Measurements from ENCODE around the gene AQP7. TPM values are rescaled to one million over a fixed set of nuclear protein-coding genes. Genes with fewer than 3 reads are reported as not detected.
"Not testable (repeated sequence)": the region's sequence is repeated elsewhere in the genome, so short reads cannot be mapped to it uniquely, and the experiment has no call there.

AQP7 gene
- polyA plus RNA-seq, 2 donors = 0.54 to 2.6 TPM

DNA sequence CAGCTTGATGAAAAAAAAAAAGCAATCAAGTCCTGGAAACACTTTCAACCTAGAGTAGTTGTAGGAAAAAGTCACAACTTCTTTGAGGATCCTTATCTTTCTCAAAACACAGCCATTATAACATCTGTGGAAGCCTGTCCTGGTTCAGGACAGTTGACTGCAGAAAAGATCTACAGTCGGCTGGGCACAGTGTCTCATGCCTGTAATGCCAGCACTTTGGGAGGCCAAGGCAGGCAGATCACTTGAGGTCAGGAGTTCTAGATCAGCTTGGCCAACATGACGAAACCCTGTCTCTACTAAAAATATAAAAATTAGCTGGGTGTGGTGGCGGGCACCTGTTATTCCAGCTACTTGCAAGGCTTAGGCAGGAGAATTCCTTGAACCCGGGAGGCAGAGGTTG lies 37.6 kb downstream of the AQP7 start:
- H3K27me3 ChIP-seq (ENCODE audit: control insufficient read depth in 1 of 2, insufficient read depth in 2 of 2, low read length in 2 of 2); H3K4me3 ChIP-seq (ENCODE audit: low read depth in 1 of 2, low read length in 2 of 2); H3K4me1 ChIP-seq (ENCODE audit: control insufficient read depth in 2 of 2, insufficient read depth in 2 of 2, low read length in 1 of 2); H3K27ac ChIP-seq (ENCODE audit: low read depth in 2 of 2, low read length in 1 of 2); H3K9me3 ChIP-seq (ENCODE audit: control insufficient read depth in 2 of 2, insufficient read depth in 1 of 2, low read depth in 1 of 2, low read length in 1 of 2): not testable (repeated sequence)
- WGBS, 2 donors = 96 to 97% methylated on average over 4 of the region's 4 CpGs
- H3K36me3 ChIP-seq (ENCODE audit: control insufficient read depth in 2 of 2, insufficient read depth in 2 of 2, low read length in 1 of 2) = peaks cover 7 to 26% of the 10 kb centered on the region in 2 donors

DNA sequence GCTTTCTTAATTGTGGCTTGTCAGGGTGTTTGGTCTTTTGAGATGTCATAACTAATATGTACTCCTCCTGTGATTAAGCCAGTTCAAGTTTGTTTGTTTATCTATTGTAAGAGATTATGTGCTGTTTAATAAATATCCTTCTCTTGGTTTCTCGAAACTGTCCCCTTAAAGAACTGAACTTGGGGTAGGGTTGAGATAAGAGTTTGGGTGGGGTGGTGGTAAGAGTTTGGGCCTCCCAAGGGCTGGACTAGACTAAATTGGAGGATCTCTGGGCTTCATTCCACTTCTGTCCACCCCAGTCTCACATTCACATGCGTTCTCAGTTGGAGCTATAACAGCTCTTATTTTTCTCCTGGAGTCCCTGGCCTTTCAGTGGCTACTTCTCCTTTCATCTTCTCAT lies 38.2 kb downstream of the AQP7 start:
- WGBS, 2 donors = 94 to 95% methylated on average over 2 of the region's 2 CpGs
- Histone ChIP-seq H3K36me3 (ENCODE audit: control insufficient read depth in 2 of 2, insufficient read depth in 2 of 2, low read length in 1 of 2) (peaks cover 6 to 26% of the 10 kb centered on the region in 2 donors), H3K4me3 (ENCODE audit: low read depth in 1 of 2, low read length in 2 of 2) (no peak overlapping the region), H3K4me1 (ENCODE audit: control insufficient read depth in 2 of 2, insufficient read depth in 2 of 2, low read length in 1 of 2) (no peaks in the 10 kb centered on the region), H3K9me3 (ENCODE audit: control insufficient read depth in 2 of 2, insufficient read depth in 1 of 2, low read depth in 1 of 2, low read length in 1 of 2) (no peaks in the 10 kb centered on the region), H3K27me3 (ENCODE audit: control insufficient read depth in 1 of 2, insufficient read depth in 2 of 2, low read length in 2 of 2) (no peaks in the 10 kb centered on the region), H3K27ac (ENCODE audit: low read depth in 2 of 2, low read length in 1 of 2) (no peak overlapping the region)

GRCh38 chr9:33358641-33359040 lies 43.7 kb downstream of the AQP7 start:
- not testable (repeated sequence) for H3K27ac ChIP-seq (ENCODE audit: low read depth in 2 of 2, low read length in 1 of 2); H3K9me3 ChIP-seq (ENCODE audit: control insufficient read depth in 2 of 2, insufficient read depth in 1 of 2, low read depth in 1 of 2, low read length in 1 of 2); H3K4me3 ChIP-seq (ENCODE audit: low read depth in 1 of 2, low read length in 2 of 2); H3K4me1 ChIP-seq (ENCODE audit: control insufficient read depth in 2 of 2, insufficient read depth in 2 of 2, low read length in 1 of 2); H3K27me3 ChIP-seq (ENCODE audit: control insufficient read depth in 1 of 2, insufficient read depth in 2 of 2, low read length in 2 of 2); H3K36me3 ChIP-seq (ENCODE audit: control insufficient read depth in 2 of 2, insufficient read depth in 2 of 2, low read length in 1 of 2)
- 96 to 98% methylated on average over 3 of the region's 3 CpGs for whole genome bisulfite sequencing, 2 donors

GRCh38 chr9:33355933-33356332 lies 46.4 kb downstream of the AQP7 start:
- WGBS, 2 donors = 95 to 100% methylated on average over 1 of the region's 1 CpG
- H3K27ac ChIP-seq (ENCODE audit: low read depth in 2 of 2, low read length in 1 of 2) = no peak overlapping the region
- H3K27me3 ChIP-seq (ENCODE audit: control insufficient read depth in 1 of 2, insufficient read depth in 2 of 2, low read length in 2 of 2) = no peaks in the 10 kb centered on the region
- peaks cover 2 to 4% of the 10 kb centered on the region in 2 donors for H3K36me3 ChIP-seq (ENCODE audit: control insufficient read depth in 2 of 2, insufficient read depth in 2 of 2, low read length in 1 of 2)
- H3K4me3 ChIP-seq (ENCODE audit: low read depth in 1 of 2, low read length in 2 of 2) = no peak overlapping the region
- no peaks in the 10 kb centered on the region for H3K4me1 ChIP-seq (ENCODE audit: control insufficient read depth in 2 of 2, insufficient read depth in 2 of 2, low read length in 1 of 2)
- no peaks in the 10 kb centered on the region for H3K9me3 ChIP-seq (ENCODE audit: control insufficient read depth in 2 of 2, insufficient read depth in 1 of 2, low read depth in 1 of 2, low read length in 1 of 2)

DNA sequence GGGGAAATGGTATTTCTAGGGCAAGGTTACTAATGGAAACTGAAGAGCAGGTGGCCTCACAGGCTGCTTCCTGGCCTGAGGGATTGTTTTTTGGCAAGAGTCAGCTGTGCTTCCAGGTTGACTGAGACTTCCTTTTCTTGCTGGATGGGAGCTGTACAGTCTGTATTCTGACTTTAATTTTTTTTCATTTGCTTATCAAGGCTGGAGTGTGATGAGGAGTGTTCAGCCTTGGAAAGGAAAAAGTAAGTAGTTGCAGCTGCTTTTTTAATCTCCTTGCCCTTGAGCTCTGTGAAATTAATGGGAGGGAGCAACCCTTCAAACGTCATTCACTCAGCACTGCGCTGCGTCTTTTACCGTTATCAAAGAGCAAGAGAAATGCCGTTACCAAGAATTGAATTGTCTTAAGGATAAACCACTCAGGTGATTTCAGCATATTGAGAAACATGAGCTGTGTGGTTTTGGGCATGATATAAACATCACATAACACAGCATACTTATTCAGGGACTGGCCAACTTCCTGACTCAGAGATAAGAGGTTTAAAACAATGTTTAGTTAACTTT lies 47.6 kb downstream of the AQP7 start:
- WGBS, 2 donors = 71 to 75% methylated on average over 5 of the region's 5 CpGs
- no peaks in the 10 kb centered on the region for H3K9me3 ChIP-seq (ENCODE audit: control insufficient read depth in 2 of 2, insufficient read depth in 1 of 2, low read depth in 1 of 2, low read length in 1 of 2)
- H3K36me3 ChIP-seq (ENCODE audit: control insufficient read depth in 2 of 2, insufficient read depth in 2 of 2, low read length in 1 of 2) = peaks cover 2 to 4% of the 10 kb centered on the region in 2 donors
- H3K4me3 ChIP-seq (ENCODE audit: low read depth in 1 of 2, low read length in 2 of 2) = no peak overlapping the region
- H3K4me1 ChIP-seq (ENCODE audit: control insufficient read depth in 2 of 2, insufficient read depth in 2 of 2, low read length in 1 of 2) = no peaks in the 10 kb centered on the region
- no peaks in the 10 kb centered on the region for H3K27me3 ChIP-seq (ENCODE audit: control insufficient read depth in 1 of 2, insufficient read depth in 2 of 2, low read length in 2 of 2)
- no peak overlapping the region for H3K27ac ChIP-seq (ENCODE audit: low read depth in 2 of 2, low read length in 1 of 2)

- H3K27me3 ChIP-seq (ENCODE audit: control insufficient read depth in 1 of 2, insufficient read depth in 2 of 2, low read length in 2 of 2) = no peaks in the 10 kb centered on the region
- H3K4me3 ChIP-seq (ENCODE audit: low read depth in 1 of 2, low read length in 2 of 2) = no peak overlapping the region
- H3K27ac ChIP-seq (ENCODE audit: low read depth in 2 of 2, low read length in 1 of 2) = no peak overlapping the region
- 85 to 89% methylated on average over 4 of the region's 4 CpGs for WGBS, 2 donors
- H3K36me3 ChIP-seq (ENCODE audit: control insufficient read depth in 2 of 2, insufficient read depth in 2 of 2, low read length in 1 of 2) = peaks cover 7 to 12% of the 10 kb centered on the region in 2 donors
- H3K4me1 ChIP-seq (ENCODE audit: control insufficient read depth in 2 of 2, insufficient read depth in 2 of 2, low read length in 1 of 2) = no peaks in the 10 kb centered on the region
- no peaks in the 10 kb centered on the region for H3K9me3 ChIP-seq (ENCODE audit: control insufficient read depth in 2 of 2, insufficient read depth in 1 of 2, low read depth in 1 of 2, low read length in 1 of 2)
Observed at GRCh38 chr9:33351547-33351946, 50.8 kb downstream of the AQP7 start.

GRCh38 chr9:33350310-33350709 lies 52.1 kb downstream of the AQP7 start:
- Histone ChIP-seq H3K9me3 (ENCODE audit: control insufficient read depth in 2 of 2, insufficient read depth in 1 of 2, low read depth in 1 of 2, low read length in 1 of 2) (no peaks in the 10 kb centered on the region), H3K27me3 (ENCODE audit: control insufficient read depth in 1 of 2, insufficient read depth in 2 of 2, low read length in 2 of 2) (no peaks in the 10 kb centered on the region), H3K27ac (ENCODE audit: low read depth in 2 of 2, low read length in 1 of 2) (peak overlapping the region; percentile 18 to 45), H3K4me1 (ENCODE audit: control insufficient read depth in 2 of 2, insufficient read depth in 2 of 2, low read length in 1 of 2) (no peaks in the 10 kb centered on the region), H3K4me3 (ENCODE audit: low read depth in 1 of 2, low read length in 2 of 2) (no peak overlapping the region), H3K36me3 (ENCODE audit: control insufficient read depth in 2 of 2, insufficient read depth in 2 of 2, low read length in 1 of 2) (peaks cover 7 to 18% of the 10 kb centered on the region in 2 donors)
- WGBS, 2 donors = 21 to 62% methylated on average over 2 of the region's 2 CpGs

DNA sequence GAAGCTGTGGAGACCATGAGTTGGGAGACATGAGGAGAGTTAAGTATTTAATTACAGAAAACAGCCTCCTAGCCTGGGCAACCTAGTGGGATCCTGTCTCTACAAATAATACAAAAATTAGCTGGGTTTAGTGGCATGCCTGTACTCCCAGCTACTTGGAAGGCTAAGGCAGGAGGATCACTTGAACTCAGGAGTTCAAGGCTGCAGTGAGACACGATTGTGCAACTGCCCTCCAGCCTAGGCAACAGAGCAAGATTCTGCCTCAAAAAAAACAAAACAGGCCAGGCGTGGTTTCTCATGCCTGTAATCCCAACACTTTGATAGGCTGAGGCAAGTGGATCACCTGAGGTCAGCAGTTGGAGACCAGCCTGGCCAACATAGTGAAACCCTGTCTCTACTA lies 52.6 kb downstream of the AQP7 start:
- WGBS, 2 donors = 58 to 83% methylated on average over 2 of the region's 2 CpGs
- Histone ChIP-seq H3K36me3 (ENCODE audit: control insufficient read depth in 2 of 2, insufficient read depth in 2 of 2, low read length in 1 of 2) (peaks cover 7 to 18% of the 10 kb centered on the region in 2 donors), H3K27ac (ENCODE audit: low read depth in 2 of 2, low read length in 1 of 2) (peak overlapping the region; percentile 6 to 15), H3K4me3 (ENCODE audit: low read depth in 1 of 2, low read length in 2 of 2) (no peak overlapping the region), H3K4me1 (ENCODE audit: control insufficient read depth in 2 of 2, insufficient read depth in 2 of 2, low read length in 1 of 2) (no peaks in the 10 kb centered on the region), H3K9me3 (ENCODE audit: control insufficient read depth in 2 of 2, insufficient read depth in 1 of 2, low read depth in 1 of 2, low read length in 1 of 2) (no peaks in the 10 kb centered on the region), H3K27me3 (ENCODE audit: control insufficient read depth in 1 of 2, insufficient read depth in 2 of 2, low read length in 2 of 2) (no peaks in the 10 kb centered on the region)

- Histone ChIP-seq H3K27ac (ENCODE audit: low read depth in 2 of 2, low read length in 1 of 2) (no peak overlapping the region), H3K27me3 (ENCODE audit: control insufficient read depth in 1 of 2, insufficient read depth in 2 of 2, low read length in 2 of 2) (no peaks in the 10 kb centered on the region), H3K4me1 (ENCODE audit: control insufficient read depth in 2 of 2, insufficient read depth in 2 of 2, low read length in 1 of 2) (no peaks in the 10 kb centered on the region), H3K9me3 (ENCODE audit: control insufficient read depth in 2 of 2, insufficient read depth in 1 of 2, low read depth in 1 of 2, low read length in 1 of 2) (no peaks in the 10 kb centered on the region), H3K36me3 (ENCODE audit: control insufficient read depth in 2 of 2, insufficient read depth in 2 of 2, low read length in 1 of 2) (peaks cover 7 to 19% of the 10 kb centered on the region in 2 donors), H3K4me3 (ENCODE audit: low read depth in 1 of 2, low read length in 2 of 2) (no peak overlapping the region)
- WGBS, 2 donors = 96 to 98% methylated on average over 4 of the region's 4 CpGs
Observed at GRCh38 chr9:33348998-33349397, 53.4 kb downstream of the AQP7 start.

DNA sequence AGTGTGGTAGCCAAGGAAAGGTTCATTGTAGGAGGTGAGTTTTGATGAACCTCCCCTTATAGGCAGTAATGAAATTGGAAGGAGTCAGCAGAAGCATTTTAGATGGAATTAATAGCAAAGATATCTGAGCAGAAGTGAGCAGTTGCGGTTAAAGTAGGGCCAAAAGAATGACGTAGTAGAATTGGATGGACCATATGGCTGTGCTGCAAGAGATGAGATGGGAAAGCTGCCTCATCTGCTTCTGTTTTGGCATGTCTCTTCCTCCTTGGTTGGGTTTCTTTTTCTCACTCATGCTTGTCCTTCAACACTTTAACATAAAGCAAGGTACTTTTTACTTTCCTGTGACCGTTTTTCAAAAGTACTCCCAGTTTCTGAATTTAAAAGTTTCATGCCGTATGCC lies 55.8 kb downstream of the AQP7 start:
- WGBS, 2 donors = 84 to 91% methylated on average over 4 of the region's 4 CpGs
- Histone ChIP-seq H3K27ac (ENCODE audit: low read depth in 2 of 2, low read length in 1 of 2) (no peak overlapping the region), H3K36me3 (ENCODE audit: control insufficient read depth in 2 of 2, insufficient read depth in 2 of 2, low read length in 1 of 2) (peaks cover 4 to 21% of the 10 kb centered on the region in 2 donors), H3K4me1 (ENCODE audit: control insufficient read depth in 2 of 2, insufficient read depth in 2 of 2, low read length in 1 of 2) (no peaks in the 10 kb centered on the region), H3K9me3 (ENCODE audit: control insufficient read depth in 2 of 2, insufficient read depth in 1 of 2, low read depth in 1 of 2, low read length in 1 of 2) (no peaks in the 10 kb centered on the region), H3K27me3 (ENCODE audit: control insufficient read depth in 1 of 2, insufficient read depth in 2 of 2, low read length in 2 of 2) (no peaks in the 10 kb centered on the region), H3K4me3 (ENCODE audit: low read depth in 1 of 2, low read length in 2 of 2) (no peak overlapping the region)
